ENCODE measurements around the gene TNIP1.

The TNIP1 gene

DNA sequence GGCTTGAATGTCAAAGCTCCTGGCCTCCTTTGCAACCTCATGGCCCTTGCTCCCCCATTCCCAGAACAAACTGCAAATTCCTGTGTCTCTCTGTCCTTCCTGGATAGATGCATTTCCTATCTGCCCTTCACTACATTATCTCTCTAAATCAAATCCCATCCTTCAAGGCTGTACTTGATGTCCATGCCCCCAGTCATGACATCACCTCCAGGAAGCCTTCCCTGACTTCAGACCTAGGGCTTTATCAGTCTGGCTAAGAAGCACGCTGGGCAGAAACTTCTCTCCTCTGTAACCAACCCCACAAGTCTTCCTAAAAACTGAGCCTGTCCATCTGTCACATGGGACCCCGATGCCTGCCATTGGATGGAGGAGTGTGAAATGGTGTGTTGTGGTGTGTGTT lies 25.7 kb upstream of the TNIP1 start:
- no peak overlapping the region for H3K4me3 ChIP-seq (ENCODE audit: low read depth, low read length)
- no peak for DNase-seq (ENCODE audit: low read depth)

DNA sequence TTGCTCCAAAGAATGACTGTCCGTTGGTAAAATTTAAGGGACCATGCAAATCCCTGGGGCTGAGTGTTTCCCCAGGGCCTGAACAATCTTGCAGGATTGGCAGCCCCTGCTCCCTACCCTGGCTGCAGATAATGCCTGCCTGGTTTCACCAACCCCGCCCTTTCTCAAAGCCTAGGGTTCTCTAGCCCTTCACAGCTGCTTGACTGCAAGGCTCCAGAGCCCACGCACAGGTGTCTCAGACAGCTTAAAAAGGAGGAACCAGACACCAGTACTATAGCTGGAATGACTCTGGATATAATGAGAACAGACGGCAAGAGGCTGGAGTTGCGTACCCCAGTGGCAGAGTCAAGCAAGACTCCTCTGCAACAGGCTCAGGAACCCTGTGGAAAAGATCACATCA lies 25.2 kb upstream of the TNIP1 start:
- no peak for DNase-seq (ENCODE audit: low read depth)
- no peak overlapping the region for H3K4me3 ChIP-seq (ENCODE audit: low read depth, low read length)

DNA sequence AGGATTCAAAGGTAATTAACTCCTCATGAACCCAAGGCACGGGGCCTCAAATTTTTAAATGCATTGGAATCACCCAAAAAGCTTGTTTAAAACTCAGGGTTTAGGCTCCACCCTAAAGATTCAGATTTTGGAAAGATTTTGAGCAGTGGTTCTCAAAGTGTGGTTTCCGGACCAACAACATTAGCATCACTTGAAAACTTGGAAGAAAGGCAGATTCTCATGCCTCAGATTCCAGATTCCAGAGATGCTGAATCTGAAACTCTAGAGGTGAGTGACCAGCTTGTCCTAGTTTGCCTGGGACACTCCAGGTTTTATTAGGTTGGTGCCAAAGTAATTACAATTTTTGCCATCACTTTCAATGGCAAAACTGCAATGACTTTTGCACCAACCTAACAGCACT lies 24.7 kb upstream of the TNIP1 start:
- no peak overlapping the region for H3K4me3 ChIP-seq (ENCODE audit: low read depth, low read length)
- no peak for DNase-seq (ENCODE audit: low read depth)

DNA sequence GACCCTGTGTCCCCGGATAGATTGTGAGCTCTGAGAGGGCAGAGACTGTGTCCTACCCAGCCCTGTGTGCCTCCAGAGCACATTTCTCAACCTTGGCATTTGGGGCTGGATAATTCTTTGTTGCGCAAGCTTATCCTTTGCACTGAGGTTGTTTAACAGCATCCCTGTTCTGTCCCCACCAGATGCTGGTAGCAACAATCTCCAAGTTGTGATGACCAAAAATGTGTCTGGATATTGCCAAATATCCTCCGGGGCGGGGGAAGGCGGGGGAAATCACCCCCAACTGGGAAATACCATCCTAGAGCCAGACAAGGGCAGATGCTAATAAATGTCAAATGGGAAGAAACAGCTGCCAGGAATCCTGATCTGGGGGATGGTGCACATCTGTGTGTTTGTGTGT lies 24.0 kb upstream of the TNIP1 start:
- no peak overlapping the region for H3K4me3 ChIP-seq (ENCODE audit: low read depth, low read length)
- no peak for DNase-seq (ENCODE audit: low read depth)

DNA sequence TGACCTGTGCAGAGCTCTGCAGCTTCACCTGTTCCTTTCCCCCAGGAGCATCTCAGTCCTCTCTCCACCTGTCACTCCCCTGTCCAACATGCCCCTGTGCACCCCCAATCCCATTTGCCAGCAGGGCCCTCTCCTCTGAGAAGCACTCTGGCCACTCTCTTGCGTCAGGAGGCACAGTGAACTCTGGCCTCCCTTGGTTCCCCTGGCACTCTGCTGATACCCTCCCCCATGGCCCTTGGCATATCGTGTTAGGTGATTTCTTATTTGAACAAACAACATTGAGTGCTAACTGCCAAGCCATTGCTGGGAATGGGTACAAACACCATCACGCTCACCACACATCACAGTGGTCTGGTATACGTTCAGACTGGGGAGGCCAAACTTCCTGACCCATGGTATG lies 20.9 kb upstream of the TNIP1 start:
- DNase-seq (ENCODE audit: low read depth): no peak
- H3K4me3 ChIP-seq (ENCODE audit: low read depth, low read length): no peak overlapping the region

GRCh38 chr5:151101151-151101550 lies 20.3 kb upstream of the TNIP1 start:
- no peak for DNase-seq (ENCODE audit: low read depth)
- no peak overlapping the region for H3K4me3 ChIP-seq (ENCODE audit: low read depth, low read length)

DNA sequence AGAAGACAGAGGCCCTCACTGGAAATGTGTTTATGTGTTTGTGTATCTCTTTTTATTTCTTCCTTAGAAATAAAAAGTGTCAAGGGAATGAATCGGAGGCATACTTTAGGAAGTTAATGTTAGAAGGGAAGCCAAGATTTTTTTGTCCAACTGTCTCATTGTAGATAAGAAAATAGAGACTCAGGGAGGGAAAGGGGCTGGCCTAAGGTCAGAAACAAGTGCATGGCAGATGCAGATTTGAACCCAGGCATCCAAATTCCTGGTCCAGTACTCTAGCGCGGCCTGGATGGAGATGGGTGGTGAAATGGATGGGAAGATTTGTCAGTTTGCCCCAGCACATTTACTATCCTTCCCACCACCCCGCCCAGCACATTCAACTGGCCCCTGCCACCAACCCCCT lies 19.8 kb upstream of the TNIP1 start:
- no peak for DNase-seq (ENCODE audit: low read depth)
- H3K4me3 ChIP-seq (ENCODE audit: low read depth, low read length): no peak overlapping the region

DNA sequence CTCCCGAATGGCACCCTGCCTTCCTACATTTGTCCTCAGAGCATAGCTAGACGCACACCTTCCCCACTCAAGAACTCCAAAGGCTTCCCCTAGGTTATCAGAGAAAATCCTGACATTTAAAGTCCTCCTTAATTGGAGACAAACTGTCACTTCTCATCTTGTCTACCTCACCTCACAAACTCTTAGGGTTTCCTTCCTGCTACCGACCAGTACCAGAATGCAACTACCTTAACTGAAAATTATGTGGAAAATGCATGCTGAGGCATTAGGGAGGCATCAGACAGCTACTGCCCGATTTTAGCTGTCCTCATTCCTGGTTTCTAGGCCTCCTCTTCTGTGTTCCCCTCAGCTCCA lies 17.9 kb upstream of the TNIP1 start:
- no peak overlapping the region for H3K4me3 ChIP-seq (ENCODE audit: low read depth, low read length)
- no peak for DNase-seq (ENCODE audit: low read depth)

DNA sequence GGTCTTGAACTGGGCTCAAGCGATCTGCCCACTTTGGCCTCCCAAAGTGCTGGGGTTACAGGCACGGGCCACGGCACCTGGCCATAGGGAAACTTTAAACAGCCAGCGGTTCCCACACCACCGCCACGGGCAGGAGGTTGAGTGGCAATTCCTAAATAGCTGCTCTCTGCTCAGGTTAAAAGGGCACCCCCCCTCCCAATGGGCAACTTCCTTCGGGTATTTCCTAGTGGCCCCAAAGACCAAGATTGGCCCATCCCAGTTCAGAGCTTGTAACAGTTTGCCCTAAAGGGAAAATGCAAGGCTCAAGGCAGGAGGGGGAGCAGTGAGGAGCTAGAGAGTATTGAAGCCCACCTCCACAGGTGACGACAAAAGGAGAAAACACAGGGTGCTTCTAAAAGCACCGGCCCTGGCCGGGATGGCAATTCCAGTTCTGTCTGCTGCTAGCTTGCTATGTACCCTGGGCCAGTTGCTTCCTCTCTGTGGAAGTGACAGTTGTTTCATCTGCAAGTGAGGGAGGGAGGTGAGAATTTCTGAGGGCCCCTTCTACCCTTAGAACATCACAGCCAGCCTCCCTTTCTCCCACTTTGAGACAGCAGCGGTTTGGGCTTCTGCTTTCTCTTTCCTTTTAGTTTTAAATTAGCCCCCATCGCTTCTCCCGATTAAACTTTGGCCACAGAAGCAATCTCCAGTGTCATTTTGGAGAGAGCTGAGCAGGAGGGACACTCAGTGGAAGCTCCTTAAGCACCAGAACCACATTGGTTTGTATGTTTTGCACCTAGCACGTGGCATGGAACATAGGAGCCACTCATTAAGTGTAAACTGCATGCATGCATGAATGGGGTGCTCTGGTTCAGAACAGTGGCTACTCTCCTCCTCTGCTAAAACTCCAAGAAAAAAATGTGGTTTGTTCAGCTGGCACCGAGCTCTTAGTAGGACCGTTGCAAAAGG lies 17.3 kb upstream of the TNIP1 start:
- H3K4me3 ChIP-seq (ENCODE audit: low read depth, low read length): no peak overlapping the region
- no peak for DNase-seq (ENCODE audit: low read depth)

- H3K4me3 ChIP-seq (ENCODE audit: low read depth, low read length): no peak overlapping the region
- DNase-seq (ENCODE audit: low read depth): no peak
These were observed 16.2 kb upstream of the TNIP1 start for GRCh38 chr5:151097061-151097460.

DNA sequence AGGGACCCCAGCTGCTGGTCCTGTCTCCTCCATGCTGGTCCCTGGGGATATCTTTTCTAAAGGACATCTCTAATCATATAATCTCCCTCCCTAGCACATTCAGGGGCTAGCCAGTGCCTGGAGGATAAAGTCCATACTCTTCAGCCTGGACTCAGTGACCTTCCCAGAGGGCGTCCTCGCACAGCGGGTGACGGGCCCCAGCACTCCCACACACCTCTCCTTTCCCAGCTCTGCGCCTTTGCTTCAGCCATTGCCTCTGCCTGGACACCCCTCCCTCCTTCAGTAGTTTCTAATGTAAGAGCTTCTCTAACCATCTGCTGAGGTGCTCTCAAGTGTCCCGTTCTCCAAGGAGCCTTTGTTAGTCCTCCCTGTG lies 15.2 kb upstream of the TNIP1 start:
- H3K4me3 ChIP-seq (ENCODE audit: low read depth, low read length): no peak overlapping the region
- no peak for DNase-seq (ENCODE audit: low read depth)

GRCh38 chr5:151095341-151096000 lies 14.6 kb upstream of the TNIP1 start:
- H3K4me3 ChIP-seq (ENCODE audit: low read depth, low read length): no peak overlapping the region
- DNase-seq (ENCODE audit: low read depth): no peak

DNA sequence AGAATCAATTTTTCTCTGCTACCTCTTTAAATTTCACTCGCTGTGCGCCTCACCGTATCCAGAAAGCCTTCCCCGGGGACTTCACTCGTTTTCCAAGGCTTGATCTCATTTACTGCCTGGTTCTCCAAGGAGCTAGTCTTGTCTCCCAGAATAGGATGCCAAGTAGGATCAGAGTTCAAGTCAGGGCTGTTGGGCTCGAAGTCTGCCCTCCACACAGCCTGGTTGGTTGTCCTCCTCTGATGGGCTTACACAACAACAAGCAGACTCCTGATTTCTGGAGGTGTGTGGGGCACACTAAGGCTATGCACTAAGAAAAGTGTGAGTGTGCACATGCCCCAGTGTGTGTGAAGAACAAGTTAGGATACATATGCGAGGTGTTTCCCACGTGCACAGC lies 14.0 kb upstream of the TNIP1 start:
- H3K4me3 ChIP-seq (ENCODE audit: low read depth, low read length): no peak overlapping the region
- DNase-seq (ENCODE audit: low read depth): no peak

GRCh38 chr5:151094030-151094851 lies 13.4 kb upstream of the TNIP1 start:
- DNase-seq (ENCODE audit: low read depth): no peak
- no peak overlapping the region for H3K4me3 ChIP-seq (ENCODE audit: low read depth, low read length)

DNA sequence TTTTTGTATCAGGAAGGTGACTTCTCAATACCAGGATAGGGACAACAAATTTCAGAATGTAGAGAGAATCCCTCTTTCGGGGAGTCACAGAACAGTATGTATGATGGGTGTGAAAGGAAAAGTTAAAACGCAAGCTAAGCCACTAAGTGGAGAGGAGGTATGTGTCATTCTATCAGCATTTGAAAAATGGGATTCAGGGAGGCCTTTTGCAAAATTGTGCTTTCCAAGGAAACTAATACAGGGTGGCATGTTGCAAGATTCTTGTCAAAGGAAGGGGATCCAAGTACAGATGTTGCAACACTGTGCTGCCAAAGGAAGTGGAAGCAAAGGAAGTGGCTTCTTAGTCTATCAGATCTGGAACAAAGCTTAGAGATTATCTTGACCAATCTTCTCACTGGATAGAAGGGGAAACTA lies 12.6 kb upstream of the TNIP1 start:
- DNase-seq (ENCODE audit: low read depth): peak; percentile 93
- H3K4me3 ChIP-seq (ENCODE audit: low read depth, low read length): no peak overlapping the region

GRCh38 chr5:151092762-151093161 lies 11.9 kb upstream of the TNIP1 start:
- H3K4me3 ChIP-seq (ENCODE audit: low read depth, low read length): no peak overlapping the region
- peak; percentile 69 for DNase-seq (ENCODE audit: low read depth)

GRCh38 chr5:151089726-151090125 lies 8.9 kb upstream of the TNIP1 start:
- H3K4me3 ChIP-seq (ENCODE audit: low read depth, low read length): no peak overlapping the region
- no peak for DNase-seq (ENCODE audit: low read depth)

DNA sequence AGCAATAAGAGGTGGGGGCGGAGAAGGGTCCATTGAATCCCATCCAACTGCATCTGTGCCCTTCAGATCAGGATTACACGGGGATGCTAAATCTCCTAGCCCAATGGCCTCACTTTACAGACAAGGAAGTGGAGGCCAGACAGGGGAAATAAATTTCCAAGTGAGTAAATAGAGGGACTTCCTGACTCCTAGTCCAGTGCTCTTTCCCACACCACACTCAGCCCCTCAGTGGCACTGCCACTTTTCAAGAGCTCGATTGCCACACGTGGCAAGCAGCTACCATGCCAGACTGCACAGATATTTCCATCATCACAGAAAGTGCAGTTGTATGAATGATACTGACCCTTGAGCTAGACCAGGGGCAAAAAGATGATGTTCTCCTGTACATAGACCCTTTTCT lies 8.2 kb upstream of the TNIP1 start:
- no peak overlapping the region for H3K4me3 ChIP-seq (ENCODE audit: low read depth, low read length)
- DNase-seq (ENCODE audit: low read depth): no peak

- no peak for DNase-seq (ENCODE audit: low read depth)
- H3K4me3 ChIP-seq (ENCODE audit: low read depth, low read length): no peak overlapping the region
These were observed 6.7 kb upstream of the TNIP1 start for GRCh38 chr5:151087486-151087885.

GRCh38 chr5:151086905-151087360 lies 6.1 kb upstream of the TNIP1 start:
- H3K4me3 ChIP-seq (ENCODE audit: low read depth, low read length): peak overlapping the region; percentile 32
- no peak for DNase-seq (ENCODE audit: low read depth)

Data from skeletal muscle cell (primary cell).